ENCODE results near the gene PTPRE.

PTPRE gene

DNA sequence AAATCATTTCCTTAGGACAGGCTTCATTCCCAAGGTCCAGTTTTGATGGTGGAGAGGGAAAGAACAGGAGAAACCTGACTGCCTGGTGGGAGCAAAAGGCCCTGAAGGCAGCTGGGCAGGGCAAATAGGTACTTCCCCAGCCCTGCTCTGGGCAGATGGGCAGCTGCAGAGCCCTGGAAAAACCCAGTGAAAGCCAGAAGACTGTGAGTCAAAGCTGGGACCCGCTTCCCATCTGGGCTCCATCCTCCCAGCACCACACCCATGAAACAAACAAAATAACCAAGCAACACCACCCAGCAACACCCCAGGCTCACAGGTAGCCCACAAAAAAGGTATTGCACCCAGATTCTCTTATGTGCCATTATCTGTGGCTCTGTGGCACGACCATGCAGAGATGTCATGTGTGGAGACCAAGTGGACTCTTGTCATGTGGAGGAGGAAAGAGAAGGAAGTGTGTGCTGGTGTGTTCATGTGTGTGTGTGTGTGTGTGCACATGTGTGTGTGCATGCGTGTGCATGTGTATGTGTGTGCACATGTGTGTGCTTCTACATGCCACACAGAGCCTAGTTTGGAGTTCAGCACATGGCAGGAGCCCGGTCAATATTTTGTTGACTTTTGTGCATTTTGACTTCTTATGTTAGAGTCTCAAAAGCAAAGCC is 24.0 kb upstream of the PTPRE start:
- DNase-seq, result no peak

DNA sequence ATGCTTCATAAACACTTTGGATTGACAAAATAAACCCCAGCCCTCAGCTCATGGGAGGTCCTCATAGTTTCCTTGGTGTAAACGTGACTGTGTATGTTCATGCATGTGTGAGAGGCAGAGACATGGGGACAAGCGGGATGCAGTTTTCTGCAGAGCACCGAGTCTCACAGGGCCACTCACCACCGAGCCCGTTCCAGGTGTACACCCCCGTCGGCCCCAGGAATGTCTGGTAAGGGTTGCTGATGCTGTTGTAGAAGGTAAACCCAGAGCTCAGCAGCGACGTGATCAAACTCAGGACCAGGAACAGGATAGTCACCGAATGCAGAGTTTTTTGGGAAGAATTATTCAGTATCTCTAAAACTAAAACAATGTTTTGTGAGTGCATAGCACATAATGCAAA is 23.4 kb upstream of the PTPRE start:
- DNase-seq, result no peak

DNA sequence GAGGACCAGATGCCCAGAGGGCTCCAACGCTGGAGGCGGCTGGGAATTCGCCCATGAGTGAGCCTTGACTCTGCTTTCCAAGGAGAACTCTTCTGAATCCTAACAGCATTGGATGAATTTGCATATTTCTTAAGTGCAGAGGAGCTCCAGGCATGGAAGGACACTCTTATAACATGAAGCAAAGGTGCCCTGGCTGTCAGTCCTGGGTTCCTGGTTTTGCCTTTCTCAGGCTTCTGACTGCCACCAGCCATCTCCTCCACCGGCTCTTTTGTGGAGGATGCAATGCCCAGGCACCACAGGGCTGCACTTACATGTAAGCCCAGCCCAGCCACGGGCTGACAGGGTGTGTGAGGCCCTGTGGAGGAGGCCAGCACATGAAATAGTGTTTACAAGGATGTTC is 22.4 kb upstream of the PTPRE start:
- DNase-seq, result no peak

DNA sequence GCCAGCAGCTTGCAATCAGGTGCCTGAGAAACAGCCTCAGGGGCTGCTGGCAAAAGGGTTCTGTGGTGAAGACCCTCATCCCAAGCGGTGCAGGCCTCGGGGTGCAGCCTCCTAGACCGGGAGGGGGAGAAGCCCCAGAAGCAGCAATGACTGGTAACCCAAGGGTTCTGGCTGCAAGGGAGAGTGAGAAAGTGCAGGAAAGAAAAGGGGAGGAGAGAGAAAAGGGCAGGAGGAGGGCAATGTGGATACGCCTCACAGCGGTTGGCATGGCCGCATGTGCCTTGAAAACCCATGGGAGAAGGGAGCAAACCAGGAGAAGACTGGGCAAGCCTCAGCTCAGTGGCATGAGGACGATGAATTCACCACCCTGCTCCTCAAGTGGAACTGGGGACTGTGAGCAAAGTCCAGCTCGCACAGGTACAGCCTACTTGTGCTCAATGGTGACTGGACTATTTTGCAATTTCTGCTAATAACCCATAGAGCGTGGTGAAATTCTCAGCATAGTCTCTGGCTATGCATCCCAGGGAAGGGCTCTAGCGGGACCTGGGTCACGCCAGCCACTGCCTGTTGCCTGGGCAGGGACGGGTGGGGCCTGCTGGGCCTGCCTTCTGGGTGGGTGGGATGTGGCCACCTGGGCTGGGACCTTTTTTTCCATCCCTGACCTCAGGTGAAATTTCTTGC is 20.4 kb upstream of the PTPRE start:
- no peak for DNase-seq

DNA sequence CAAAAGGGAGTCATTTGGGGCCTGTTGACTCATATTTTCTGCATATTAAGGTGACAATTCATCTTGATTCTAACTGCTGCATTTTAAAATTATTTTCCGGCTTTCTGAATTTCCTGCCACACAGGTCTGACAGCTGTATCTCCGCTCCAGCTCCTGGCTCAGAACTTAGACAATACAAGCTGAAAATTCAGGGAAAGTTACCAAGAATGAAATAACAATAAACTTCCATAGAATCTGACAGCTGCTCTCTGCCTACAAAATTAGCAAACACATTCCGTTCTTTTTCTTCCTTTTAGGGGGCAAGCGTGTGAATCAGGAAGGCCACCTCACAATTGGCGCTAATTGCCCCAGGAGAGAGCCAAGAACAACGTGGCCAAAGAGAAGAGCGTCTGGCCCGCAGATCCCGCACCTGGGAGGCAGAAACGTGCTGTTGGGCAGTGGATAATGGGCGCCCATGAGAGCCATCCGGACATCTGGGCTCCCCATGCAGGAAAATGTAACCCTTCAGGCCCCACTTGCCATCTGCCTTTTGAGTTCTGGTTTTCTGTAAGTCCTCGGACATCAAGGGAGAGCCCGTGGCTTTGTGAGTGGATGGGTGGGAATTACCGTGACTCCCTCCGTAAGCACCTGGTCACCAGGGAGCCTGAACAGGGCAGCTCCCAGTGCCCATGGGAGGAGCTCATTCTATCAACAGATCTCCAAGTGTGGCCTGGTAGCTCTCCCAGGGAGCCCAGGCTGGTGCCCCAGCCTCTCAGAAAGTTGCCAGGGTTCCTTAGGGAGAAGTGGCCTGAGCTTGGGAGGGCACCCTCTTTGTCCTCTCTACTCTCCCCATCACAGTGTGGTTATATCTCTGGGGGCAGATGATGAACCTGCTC is 19.1 kb upstream of the PTPRE start:
- DNase-seq, result no peak

DNA sequence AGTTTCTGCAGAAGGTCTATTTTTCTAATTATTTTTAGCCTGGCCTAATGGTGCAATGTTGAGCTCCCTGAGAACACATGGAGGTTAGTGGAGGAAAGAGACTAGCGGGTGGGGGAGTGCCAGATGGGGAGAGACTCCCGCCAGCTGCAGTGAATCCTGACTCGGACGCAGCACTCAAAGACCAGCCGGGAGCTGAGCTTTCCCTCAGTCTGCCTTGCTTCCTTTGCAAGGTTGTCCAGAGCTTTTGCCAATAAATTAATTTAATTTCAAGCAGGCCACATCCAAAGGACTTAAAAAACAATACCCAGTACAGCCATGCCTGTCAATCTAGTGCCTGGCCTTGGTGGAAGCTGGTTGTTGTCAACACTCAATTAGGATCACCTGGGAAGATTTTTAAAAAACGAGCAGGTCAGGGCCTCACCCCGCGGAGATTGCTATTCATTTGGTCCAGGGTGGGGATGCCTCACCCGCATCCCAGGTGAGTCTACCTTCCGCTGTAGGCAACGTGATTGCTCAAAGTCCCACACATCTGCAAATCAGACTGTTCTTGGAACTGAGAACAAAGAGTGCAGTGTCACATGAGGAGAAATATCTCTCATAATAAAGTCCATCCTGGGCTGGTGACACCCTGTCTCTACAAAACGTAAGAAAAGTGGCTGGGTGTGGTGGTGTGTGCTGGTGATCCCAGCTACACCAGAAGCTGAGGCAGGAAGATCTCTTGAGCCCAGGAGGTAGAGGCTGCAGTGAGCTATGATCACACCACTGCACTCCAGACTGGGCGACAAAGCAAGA is 18.2 kb upstream of the PTPRE start:
- no peak for DNase-seq

DNA sequence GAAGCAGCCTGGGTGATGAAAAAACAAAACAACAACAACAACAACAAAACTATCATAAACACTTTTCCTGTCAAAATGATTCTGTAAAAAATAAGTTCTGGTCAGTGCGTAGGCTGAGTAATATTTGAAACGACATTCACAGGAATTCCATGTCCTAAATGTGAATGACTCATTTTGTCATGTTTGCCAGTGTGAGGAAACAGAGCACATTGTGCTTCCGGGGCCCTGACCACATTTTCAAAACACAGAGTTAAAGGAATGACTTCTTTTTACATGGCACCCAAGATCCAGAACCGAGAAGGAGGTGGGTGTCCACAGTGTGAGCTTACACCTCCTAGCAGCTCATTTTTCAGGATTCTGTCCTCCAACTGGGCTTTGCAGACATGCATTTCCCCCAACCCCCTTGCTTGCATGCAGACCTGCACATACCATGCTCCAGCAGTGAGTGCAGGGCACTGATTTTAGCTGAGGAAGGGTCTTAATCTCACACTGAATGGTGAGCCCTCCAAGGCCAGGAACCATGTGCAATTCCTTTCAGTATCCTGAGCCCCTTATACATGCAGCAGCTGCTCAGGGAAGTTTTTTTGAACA is 17.2 kb upstream of the PTPRE start:
- DNase-seq, result no peak

DNA sequence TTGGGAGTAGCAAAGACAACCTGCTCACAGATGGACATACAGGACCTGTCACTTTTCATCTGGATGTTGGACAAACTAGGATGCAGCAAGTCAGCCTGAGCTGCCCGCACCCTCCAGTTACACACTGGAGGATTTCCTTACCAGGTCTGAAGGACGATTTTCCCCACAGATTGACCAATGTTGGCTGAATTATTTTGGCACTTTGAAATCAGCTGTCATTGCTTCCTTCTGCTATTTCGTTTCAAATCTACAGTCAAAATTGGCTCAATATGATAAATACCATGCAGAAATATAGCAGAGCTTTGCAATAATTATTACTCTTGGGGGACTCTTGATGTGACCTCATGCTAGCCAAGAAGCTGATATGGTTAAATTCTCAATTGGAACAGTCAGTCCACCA is 16.7 kb upstream of the PTPRE start:
- no peak for DNase-seq

DNA sequence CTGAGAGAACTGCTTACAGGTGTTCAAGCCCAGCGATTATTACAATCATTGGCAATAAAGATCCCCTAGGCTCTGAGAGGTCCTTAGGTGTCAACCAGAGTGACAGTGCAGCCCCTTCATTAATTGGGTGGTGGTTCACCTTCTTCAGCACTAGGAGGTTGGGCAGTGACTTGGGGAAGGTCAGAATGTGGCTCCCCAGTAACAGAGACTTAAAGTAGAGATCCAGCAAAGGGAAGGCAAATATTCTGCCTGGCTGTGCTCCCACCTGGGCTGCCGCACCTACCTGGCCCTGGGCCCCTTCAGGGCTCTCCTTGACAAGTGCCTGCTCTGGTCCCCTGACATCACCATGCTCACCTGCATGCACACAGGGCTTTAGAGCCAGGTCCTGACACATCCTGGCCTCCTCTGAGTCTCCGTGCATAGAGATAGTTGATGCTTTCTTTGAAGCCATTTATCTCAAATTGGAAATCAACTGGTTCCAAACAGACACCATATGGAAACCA is 16.0 kb upstream of the PTPRE start:
- DNase-seq, result no peak

DNA sequence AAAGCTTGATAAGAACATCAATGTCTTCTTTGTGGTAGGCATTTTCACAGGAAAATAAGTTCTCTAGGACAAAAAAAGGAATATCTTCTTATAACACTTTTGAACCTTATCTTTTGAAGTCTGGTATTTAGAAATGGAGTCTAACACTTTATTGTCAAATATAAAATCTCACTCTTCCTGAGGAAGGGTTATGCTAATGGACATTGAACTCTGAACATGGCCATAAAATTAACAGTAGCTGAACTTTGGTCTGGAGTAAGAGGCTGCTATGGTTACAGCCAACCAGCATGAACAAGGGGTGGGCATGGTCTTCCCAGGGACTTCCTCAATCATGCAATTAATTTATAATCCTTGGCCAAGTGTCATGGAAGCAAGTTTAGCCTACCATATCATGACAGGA is 14.2 kb upstream of the PTPRE start, which contains the start of gene CLRN3:
Gene CLRN3 (minus strand): TSS at position 199 of the 400 bp plus-strand sequence. CDS start 157 bp downstream, at position 42.
- DNase-seq, result no peak

DNA sequence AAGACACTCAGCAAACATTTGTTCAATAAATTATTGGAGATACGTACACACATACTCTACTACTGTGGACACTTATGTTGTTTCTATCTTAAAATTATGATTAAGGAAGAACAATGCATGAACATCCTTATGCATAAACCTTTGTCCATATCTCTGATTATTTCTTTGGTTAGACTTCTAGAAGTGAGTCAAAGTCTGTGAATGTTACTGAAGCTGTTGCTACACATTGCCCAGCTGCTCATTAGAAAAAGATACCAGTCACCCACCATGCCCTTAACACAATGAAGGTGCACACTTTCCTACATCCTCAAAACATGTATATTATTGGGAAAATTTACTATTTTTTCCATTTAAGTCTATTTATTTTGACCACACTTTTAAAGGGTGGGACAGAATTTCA is 12.8 kb upstream of the PTPRE start:
- no peak for DNase-seq

DNA sequence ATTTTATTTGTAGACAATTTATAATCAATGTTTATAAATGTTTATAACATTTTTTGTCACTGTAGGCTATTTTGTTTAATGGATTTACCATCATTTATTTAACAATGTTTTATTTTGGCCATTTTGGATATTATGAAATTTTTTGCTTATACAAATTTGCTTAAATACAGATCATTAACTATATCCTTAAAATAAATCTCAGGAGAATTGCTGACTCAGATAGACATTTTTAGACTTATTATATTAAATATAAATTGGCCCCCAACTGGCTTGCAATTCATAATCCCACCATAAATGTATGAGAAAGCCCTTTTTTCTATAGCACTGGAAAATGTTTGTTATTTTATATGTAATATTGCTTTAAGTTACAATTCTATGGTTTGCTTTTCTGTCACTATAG is 10.3 kb upstream of the PTPRE start:
- DNase-seq, result no peak

DNA sequence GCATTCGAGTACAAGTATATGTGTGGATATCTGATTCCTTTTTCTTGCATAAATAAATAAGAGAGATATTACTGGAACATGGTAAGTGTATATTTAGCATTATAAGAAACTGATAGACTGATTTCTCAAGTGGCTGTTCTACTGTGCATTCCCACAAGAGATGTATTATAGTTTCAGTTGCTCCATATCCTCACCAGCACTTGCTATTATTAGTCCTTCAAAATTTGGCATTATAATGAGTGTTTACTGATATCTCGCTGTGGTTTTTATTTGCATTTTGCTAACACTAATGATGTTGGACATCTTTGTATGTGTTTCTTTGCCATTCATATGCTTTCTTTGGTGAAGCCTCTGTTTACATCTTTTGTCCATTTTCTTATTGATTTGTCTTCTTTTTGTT is 9.7 kb upstream of the PTPRE start:
- DNase-seq, result no peak

DNA sequence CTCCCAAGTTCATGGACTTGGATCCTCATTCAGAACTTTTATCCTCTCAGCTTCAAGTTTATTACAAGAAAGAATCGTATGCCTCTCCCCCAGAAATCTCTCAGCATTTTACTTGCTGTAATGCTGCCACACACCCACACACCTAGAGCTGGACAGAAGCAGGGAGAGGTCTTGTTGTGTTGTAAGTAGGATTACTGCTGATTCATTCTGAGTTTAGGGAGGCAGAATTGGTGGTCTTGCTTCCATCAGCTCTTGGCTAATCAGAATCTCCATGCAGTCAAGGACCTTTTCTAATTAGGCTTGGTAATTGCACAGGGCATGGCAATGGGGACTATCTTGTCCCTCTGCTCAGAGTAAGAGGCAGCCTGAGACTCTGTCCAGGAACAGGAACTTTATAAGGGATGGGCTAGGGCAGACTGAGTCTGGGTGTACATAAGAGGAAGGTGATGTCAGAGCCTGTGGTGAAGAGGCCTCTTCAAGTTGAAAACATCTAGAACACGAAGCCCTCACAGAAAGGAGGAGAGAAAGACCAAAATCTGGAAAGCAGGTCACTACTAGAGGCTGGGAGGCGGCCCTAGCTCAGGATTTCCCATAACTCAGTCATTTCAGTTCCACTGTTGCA is 7.0 kb upstream of the PTPRE start:
- no peak for DNase-seq

DNA sequence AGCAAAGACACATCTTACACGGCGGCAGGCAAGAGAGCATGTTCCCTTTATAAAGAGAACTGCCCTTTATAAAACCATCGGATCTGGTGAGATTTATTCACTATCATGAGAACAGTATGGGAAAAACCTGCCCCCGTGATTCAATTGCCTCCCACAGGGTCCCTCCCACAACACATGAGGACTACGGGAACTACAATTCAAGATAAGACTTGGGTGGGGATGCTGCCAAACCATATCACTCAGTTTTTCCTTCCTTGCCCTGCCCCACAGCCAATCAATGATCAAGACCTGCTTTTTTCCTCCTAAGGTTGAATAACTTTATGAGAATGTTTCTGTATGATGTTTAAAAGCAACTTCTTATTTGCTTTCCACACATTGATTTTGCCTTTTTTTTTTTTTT is 3.1 kb upstream of the PTPRE start:
- DNase-seq, result no peak

DNA sequence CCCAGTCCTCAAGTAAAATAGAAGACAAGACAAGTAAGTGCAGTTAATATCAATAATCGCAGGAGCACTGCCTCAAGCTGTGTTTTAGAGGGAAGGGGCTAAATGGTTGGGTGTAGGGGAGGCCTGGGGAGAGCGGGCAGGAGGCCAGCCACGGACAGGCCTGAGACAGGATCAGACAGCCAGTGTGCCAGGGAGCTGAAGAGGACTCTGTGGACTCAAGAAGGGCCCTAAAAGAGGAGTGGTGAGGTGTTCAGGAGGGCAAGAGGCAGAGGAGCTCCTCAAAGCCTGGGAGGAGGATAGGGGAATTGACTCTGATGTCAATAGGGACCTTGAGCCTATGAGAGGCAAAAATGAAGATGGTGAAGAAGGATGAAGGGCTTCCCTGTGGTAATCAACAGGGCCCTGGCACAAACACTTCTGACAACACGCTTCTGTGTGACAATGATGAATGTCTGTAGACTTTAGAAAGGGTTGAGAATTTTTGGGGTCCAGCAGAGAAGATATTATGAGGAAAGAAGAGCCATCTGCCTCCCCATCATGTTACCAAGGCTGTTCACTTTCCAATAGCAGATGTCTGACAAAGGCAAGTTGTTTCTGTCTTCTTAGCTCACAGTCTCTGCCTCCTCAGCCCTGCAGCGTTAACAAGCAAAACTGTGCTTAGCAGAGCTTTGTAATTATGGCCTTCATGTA is 2.4 kb upstream of the PTPRE start:
- no peak for DNase-seq

DNA sequence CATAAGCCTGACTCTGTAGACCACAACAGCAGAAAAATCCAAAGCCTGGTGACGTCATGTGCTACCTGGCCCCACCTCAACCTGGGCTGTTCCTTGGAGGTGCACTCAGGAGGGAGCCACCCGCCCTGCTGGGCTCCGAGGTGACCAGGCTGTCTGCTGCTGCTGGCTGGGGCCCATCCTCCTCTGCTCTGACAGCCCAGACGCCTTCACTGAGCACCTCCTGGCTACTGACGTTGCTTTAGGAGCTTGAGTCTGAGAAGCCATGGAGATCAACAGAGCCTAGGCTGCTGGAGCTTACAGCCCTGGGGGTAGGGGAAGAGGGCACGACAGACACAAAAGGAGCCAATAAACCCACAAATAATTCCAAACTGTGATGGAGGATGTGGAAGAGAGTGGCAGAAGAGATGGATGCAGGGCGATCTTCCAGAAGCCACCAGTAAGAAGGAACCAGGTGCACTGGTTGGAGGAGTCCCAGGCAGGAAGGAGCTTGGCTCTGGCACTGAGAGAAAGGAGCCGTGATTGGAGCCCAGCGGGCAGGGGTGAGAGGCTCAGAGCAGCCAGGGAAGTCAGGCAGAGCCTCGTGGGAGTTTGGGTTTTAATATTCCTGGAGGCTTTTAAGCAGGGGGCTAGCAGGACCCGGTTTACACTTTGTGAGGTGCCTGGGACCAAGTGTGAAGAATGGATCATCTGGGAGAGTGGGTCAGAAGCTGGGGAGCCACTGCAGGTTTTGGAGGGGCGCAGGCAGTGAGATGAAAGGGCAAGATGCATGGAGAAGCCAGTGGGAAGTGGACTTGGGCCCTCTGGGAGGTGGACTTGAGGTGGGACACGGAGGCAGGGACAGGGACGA is 1.7 kb upstream of the PTPRE start:
- DNase-seq, result no peak

DNA sequence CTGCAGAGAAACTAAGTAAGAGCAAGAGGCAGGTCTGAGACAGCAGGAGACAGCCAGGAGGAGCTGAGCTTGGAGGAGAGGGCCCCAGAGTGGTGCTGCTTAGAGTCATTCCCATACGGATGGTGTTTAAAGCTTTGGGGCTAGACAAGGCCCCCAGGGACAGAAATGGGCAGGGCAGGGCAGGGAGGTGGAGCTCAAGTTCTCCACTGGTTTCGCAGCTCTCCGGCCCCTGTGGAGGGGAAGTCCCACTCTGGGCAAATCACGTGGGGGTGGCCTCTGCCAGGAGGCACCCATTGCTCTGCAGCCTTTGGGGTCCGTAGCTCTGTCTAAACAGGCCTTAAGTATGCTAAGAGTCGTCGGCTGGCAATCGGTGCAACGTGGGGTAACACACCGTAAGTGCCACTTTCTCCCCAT is 1.0 kb upstream of the PTPRE start:
- no peak for DNase-seq
